Body of pancreas (tissue), 4 donors: ENCODE results near the gene BCL3.

Source experiments
- CTCF ChIP-seq, 7 experiments: fragments of 450-650 bp in 4 of 7; fragments of 200-600 bp in 3 of 7; sonication (generic) in 3 of 7; IDR thresholded peaks; one replicate each; pipeline ENCODE4 v1.5.1; 2016 to 2019; ENCODE audit warnings: antibody characterized with exemption in 7 of 7
- POLR2A ChIP-seq, 3 donors: fragments of 450-650 bp; IDR thresholded peaks; one replicate each; pipeline ENCODE4 v1.6.1; 2016; ENCODE audit warnings: antibody characterized with exemption in 3 of 3, mild to moderate bottlenecking in 2 of 3

- TF ChIP-seq CTCF (IDR thresholded peaks at IDR 0.05) (no peak), POLR2A (IDR thresholded peaks at IDR 0.05) (no peak)
These were observed 48.0 kb upstream of the BCL3 start for GRCh38 chr19:44700547-44700946.
